Non-pigmented ciliary epithelial cell (primary cell): ENCODE results near the gene FGF4.

Experiments used
- DNase-seq: peaks from one replicate; pipeline ENCODE4 v3.0.0-alpha.2; 2010; ENCODE audit warnings: low read depth

Gene FGF4

GRCh38 chr11:69807106-69807815 lies 32.1 kb upstream of the FGF4 start:
- no peak for DNase-seq

GRCh38 chr11:69804769-69805508 lies 29.8 kb upstream of the FGF4 start:
- no peak for DNase-seq

- DNase-seq = no peak
Measured at GRCh38 chr11:69803604-69804218, 28.6 kb upstream of the FGF4 start.

GRCh38 chr11:69803022-69803421 lies 27.9 kb upstream of the FGF4 start:
- DNase-seq = no peak

- DNase-seq = no peak
Measured at GRCh38 chr11:69802590-69802989, 27.4 kb upstream of the FGF4 start.

- DNase-seq = no peak
Measured at GRCh38 chr11:69801513-69802335, 26.6 kb upstream of the FGF4 start.

- DNase-seq = no peak
Measured at GRCh38 chr11:69800278-69800677, 25.1 kb upstream of the FGF4 start.

- DNase-seq = no peak
Measured at GRCh38 chr11:69799582-69799981, 24.4 kb upstream of the FGF4 start.

- DNase-seq = no peak
Measured at GRCh38 chr11:69799097-69799496, 24.0 kb upstream of the FGF4 start.

- DNase-seq = no peak
Measured at GRCh38 chr11:69797737-69798528, 22.8 kb upstream of the FGF4 start.

GRCh38 chr11:69797156-69797555 lies 22.0 kb upstream of the FGF4 start:
- DNase-seq = no peak

GRCh38 chr11:69796063-69796462 lies 20.9 kb upstream of the FGF4 start:
- DNase-seq = no peak

- DNase-seq = no peak
Measured at GRCh38 chr11:69791276-69792180, 16.4 kb upstream of the FGF4 start.

- DNase-seq = no peak
Measured at GRCh38 chr11:69788956-69789355, 13.8 kb upstream of the FGF4 start.

- DNase-seq = no peak
Measured at GRCh38 chr11:69787906-69788305, 12.8 kb upstream of the FGF4 start.

GRCh38 chr11:69787457-69787856 lies 12.3 kb upstream of the FGF4 start:
- DNase-seq = no peak

- DNase-seq = no peak
Measured at GRCh38 chr11:69781241-69781640, 6.1 kb upstream of the FGF4 start.

- no peak for DNase-seq
Measured at GRCh38 chr11:69778373-69778772, 3.2 kb upstream of the FGF4 start.

- DNase-seq = no peak
Measured at GRCh38 chr11:69774354-69775162, 583 bp downstream of the FGF4 start.
